HepG2 (cell line): ENCODE results near the gene SPSB2. TPM values are rescaled to one million over a fixed set of nuclear protein-coding genes. Genes with fewer than 3 reads are reported as not detected.

Source experiments
- FOXK1 ChIP-seq: sonication (generic); formaldehyde crosslinking; IDR thresholded peaks from 2 replicates; pipeline ENCODE4 v1.4.0; 2020; ENCODE audit warnings: low read depth, missing genetic modification reagents, borderline replicate concordance
- HDAC1 ChIP-seq: sonication (generic); formaldehyde crosslinking; IDR thresholded peaks from 2 replicates; pipeline ENCODE4 v1.5.1; 2020; ENCODE audit warnings: mild to moderate bottlenecking, missing genetic modification reagents
- POLR2A ChIP-seq, 2 experiments: IDR thresholded peaks; 2 replicates each; pipeline ENCODE4 v1.6.1; 2011; ENCODE audit warnings: low read depth in 2 of 2, low read length in 2 of 2, mild to moderate bottlenecking in 1 of 2, moderate library complexity in 1 of 2; ENCODE audit not compliant: insufficient read depth in 1 of 2
- SRY ChIP-seq: sonication (generic); formaldehyde crosslinking; IDR thresholded peaks from 2 replicates; pipeline ENCODE4 v1.8.0; 2022; ENCODE audit warnings: mild to moderate bottlenecking, missing genetic modification reagents
- TCF7L2 ChIP-seq: IDR thresholded peaks from 2 replicates; pipeline ENCODE4 v1.6.1; 2011; ENCODE audit warnings: mild to moderate bottlenecking, low read depth, low read length, moderate library complexity
- TMF1 ChIP-seq: sonication (generic); formaldehyde crosslinking; IDR thresholded peaks from 2 replicates; pipeline ENCODE4 v1.8.1; 2022; ENCODE audit warnings: low read depth, missing genetic modification reagents
- ZBTB7B ChIP-seq: sonication (generic); formaldehyde crosslinking; IDR thresholded peaks from 2 replicates; pipeline ENCODE4 v1.4.0; 2020; ENCODE audit warnings: missing genetic modification reagents
- ZNF441 ChIP-seq: sonication (generic); formaldehyde crosslinking; IDR thresholded peaks from 2 replicates; pipeline ENCODE4 v1.7.0; 2021; ENCODE audit warnings: missing genetic modification reagents, borderline replicate concordance
- ZNF569 ChIP-seq: sonication (generic); formaldehyde crosslinking; IDR thresholded peaks from 2 replicates; pipeline ENCODE4 v1.5.0; 2020; ENCODE audit warnings: mild to moderate bottlenecking, missing genetic modification reagents, moderate library complexity, borderline replicate concordance
- ZNF776 ChIP-seq: sonication (generic); formaldehyde crosslinking; IDR thresholded peaks from 2 replicates; pipeline ENCODE4 v1.4.0; 2020; ENCODE audit warnings: mild to moderate bottlenecking, missing genetic modification reagents
- polyA plus RNA-seq, 8 experiments: library from polyadenylated mRNA; depleted of rRNA in 3 of 8; stranded (reverse) in 7 of 8; unstranded in 1 of 8; fragments of >200 nt; fragmentation: Illumina TruSeq in 4 of 8; extraction: Trizol in 4 of 8; gene quantifications; 2 replicates each; pipeline versions ENCODE4 v1.2.1 to v1.2.3, GENCODE V29; 2011 to 2016; ENCODE audit warnings: low read depth in 4 of 8, missing spikeins in 1 of 8, mixed read lengths in 1 of 8; ENCODE audit not compliant: insufficient read depth in 1 of 8
- total RNA-seq, 5 experiments: library from RNA; depleted of rRNA; stranded (reverse); fragments of >200 nt; fragmentation: Illumina TruSeq; extraction: Trizol; gene quantifications; 2 replicates each; pipeline ENCODE4 v1.2.3, GENCODE V29; 2016; ENCODE audit warnings: low read depth in 1 of 5
- TF ChIP-seq, protein P1 (sequence below): sonication (generic); formaldehyde crosslinking; IDR thresholded peaks from 2 replicates; pipeline ENCODE4 v1.5.0; 2020; ENCODE audit warnings: missing genetic modification reagents
- TF ChIP-seq, protein P2 (sequence below): conservative IDR thresholded peaks from 2 replicates; pipeline ENCODE4 v1.6.1; 2018; ENCODE audit warnings: missing genetic modification reagents
- TF ChIP-seq, protein P3 (sequence below): sonication (generic); formaldehyde crosslinking; IDR thresholded peaks from 2 replicates; pipeline ENCODE4 v1.4.0; 2020; ENCODE audit warnings: missing genetic modification reagents, borderline replicate concordance

SPSB2 gene
- total and polyA plus RNA-seq, 2 of the 13 experiments (the other 11 are each of a cell fraction or from before 2014, with no cell fraction given): 2.0 to 6.2 TPM

DNA sequence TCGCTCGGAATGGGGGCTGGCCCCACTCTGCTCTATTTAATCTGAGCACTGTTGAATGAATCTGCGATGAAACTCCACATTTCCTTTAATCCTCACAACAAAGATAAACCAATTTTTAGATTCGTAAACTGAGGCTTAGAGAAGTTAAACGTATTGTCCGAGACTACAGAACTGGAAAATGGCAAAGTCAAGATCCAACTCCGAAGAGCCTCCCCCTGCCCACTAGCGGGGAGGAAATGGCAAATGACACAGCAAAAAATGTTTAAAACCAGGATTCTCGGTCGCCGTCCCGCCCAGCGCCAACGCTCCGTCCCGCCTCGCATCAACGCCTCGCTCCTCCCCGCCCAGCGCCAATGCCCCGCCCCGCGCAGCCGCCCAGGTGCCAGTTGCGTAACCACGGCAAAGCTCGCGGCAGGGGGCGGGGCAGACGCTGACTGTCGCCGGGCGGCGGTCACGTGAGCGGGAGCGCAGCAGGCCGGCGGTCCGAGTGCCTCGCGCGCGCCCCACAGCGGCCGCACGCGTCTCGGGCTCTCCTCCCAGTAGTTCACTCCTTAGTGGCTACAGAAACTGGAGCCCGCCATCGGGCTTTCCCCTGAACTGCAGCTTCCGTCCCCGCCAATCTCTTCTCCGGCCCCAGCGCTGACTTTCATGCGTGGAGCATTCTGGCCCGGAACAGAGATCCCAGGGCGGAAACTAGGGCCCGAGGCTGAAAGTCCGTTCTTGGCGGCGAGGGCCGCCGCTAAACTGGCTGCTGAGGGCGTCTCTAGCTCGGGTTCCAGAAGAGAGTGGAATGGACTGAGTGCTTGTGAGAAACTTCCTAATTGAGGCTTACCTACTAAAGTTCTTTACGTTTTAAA, 17.9 kb upstream of the SPSB2 start (continued):
- TF ChIP-seq, protein P1, sequence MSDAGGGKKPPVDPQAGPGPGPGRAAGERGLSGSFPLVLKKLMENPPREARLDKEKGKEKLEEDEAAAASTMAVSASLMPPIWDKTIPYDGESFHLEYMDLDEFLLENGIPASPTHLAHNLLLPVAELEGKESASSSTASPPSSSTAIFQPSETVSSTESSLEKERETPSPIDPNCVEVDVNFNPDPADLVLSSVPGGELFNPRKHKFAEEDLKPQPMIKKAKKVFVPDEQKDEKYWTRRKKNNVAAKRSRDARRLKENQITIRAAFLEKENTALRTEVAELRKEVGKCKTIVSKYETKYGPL: peak; percentile 95
- TF ChIP-seq ZNF569 (no peak), ZNF441 (CRISPR knock-in tag) (peak; percentile 75), FOXK1 (CRISPR knock-in tag) (peak; percentile 59; the same call in 1 of the 2 replicates), TMF1 (CRISPR knock-in tag) (no peak), SRY (CRISPR knock-in tag) (0 out of 2 replicates have a peak, but pooled peaks have one; percentile 13), ZNF776 (CRISPR knock-in tag) (peak; percentile 47), HDAC1 (CRISPR knock-in tag) (peak; percentile 78), POLR2A (IDR thresholded peaks at IDR 0.05; ENCODE audit: insufficient read depth in 1 of 2, low read depth in 2 of 2, low read length in 2 of 2) (peak; percentile 73 to 78), TCF7L2 (no peak), ZBTB7B (CRISPR knock-in tag) (no peak; the same call in 1 of the 2 replicates)
- TF ChIP-seq, protein P2, sequence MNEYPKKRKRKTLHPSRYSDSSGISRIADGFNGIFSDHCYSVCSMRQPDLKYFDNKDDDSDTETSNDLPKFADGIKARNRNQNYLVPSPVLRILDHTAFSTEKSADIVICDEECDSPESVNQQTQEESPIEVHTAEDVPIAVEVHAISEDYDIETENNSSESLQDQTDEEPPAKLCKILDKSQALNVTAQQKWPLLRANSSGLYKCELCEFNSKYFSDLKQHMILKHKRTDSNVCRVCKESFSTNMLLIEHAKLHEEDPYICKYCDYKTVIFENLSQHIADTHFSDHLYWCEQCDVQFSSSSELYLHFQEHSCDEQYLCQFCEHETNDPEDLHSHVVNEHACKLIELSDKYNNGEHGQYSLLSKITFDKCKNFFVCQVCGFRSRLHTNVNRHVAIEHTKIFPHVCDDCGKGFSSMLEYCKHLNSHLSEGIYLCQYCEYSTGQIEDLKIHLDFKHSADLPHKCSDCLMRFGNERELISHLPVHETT: peak; percentile 72
- TF ChIP-seq, protein P3, sequence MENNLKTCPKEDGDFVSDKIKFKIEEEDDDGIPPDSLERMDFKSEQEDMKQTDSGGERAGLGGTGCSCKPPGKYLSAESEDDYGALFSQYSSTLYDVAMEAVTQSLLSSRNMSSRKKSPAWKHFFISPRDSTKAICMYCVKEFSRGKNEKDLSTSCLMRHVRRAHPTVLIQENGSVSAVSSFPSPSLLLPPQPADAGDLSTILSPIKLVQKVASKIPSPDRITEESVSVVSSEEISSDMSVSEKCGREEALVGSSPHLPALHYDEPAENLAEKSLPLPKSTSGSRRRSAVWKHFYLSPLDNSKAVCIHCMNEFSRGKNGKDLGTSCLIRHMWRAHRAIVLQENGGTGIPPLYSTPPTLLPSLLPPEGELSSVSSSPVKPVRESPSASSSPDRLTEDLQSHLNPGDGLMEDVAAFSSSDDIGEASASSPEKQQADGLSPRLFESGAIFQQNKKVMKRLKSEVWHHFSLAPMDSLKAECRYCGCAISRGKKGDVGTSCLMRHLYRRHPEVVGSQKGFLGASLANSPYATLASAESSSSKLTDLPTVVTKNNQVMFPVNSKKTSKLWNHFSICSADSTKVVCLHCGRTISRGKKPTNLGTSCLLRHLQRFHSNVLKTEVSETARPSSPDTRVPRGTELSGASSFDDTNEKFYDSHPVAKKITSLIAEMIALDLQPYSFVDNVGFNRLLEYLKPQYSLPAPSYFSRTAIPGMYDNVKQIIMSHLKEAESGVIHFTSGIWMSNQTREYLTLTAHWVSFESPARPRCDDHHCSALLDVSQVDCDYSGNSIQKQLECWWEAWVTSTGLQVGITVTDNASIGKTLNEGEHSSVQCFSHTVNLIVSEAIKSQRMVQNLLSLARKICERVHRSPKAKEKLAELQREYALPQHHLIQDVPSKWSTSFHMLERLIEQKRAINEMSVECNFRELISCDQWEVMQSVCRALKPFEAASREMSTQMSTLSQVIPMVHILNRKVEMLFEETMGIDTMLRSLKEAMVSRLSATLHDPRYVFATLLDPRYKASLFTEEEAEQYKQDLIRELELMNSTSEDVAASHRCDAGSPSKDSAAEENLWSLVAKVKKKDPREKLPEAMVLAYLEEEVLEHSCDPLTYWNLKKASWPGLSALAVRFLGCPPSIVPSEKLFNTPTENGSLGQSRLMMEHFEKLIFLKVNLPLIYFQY (CRISPR knock-in tag): peak; percentile 44; the same call in 1 of the 2 replicates
